ENCODE measurements around the gene GATAD2A. TPM values are rescaled to one million over a fixed set of nuclear protein-coding genes. Genes with fewer than 3 reads are reported as not detected.
A peak's percentile ranks its signal among the peaks of the same experiment; 100 is the strongest.

The GATAD2A gene
- total RNA-seq, 1 donor from 2014 or later = 75.6 TPM

DNA sequence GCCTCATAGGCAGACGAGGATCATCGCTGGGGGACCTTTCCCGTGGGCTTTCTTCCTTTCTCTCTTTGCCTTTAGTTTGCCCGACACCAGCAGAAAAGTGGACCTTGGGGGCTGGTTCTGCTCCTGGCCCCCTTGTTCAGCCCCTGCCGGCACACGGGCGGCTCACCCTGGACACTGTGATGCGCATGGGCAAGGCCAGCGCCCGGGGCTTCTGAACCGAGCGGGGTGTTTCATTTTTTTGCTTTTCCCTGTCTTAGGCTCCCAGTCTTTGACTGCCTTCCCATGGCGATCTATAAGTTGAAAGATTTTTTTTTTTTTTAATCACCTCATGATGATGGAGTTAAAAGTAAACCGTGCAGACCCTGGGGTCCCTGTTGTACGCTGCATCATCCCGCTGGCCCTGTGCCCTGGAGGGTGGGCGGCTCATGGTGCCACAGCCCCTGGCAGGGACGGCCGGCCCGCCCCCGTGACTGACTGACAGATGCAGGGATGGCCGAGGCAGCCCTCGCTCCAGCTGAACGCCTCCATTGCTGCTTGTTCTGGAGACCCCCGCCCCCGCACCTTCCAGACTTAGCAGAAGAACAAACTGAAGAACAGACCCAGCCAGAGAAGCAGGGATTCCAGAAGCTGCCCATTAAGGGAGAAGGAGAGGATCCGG, 100.3 kb downstream of the GATAD2A start:
- Mint-ChIP-seq H3K4me3 (ENCODE audit: unreplicated experiment) (no peak overlapping the region), H3K9me3 (ENCODE audit: unreplicated experiment) (no peaks in the 10 kb centered on the region), H3K36me3 (ENCODE audit: unreplicated experiment) (peaks cover 35% of the 10 kb centered on the region), H3K4me1 (ENCODE audit: unreplicated experiment) (peaks cover 4% of the 10 kb centered on the region), H3K27ac (ENCODE audit: unreplicated experiment) (no peak overlapping the region), H3K27me3 (ENCODE audit: unreplicated experiment) (no peaks in the 10 kb centered on the region)
- TF ChIP-seq, protein P1, sequence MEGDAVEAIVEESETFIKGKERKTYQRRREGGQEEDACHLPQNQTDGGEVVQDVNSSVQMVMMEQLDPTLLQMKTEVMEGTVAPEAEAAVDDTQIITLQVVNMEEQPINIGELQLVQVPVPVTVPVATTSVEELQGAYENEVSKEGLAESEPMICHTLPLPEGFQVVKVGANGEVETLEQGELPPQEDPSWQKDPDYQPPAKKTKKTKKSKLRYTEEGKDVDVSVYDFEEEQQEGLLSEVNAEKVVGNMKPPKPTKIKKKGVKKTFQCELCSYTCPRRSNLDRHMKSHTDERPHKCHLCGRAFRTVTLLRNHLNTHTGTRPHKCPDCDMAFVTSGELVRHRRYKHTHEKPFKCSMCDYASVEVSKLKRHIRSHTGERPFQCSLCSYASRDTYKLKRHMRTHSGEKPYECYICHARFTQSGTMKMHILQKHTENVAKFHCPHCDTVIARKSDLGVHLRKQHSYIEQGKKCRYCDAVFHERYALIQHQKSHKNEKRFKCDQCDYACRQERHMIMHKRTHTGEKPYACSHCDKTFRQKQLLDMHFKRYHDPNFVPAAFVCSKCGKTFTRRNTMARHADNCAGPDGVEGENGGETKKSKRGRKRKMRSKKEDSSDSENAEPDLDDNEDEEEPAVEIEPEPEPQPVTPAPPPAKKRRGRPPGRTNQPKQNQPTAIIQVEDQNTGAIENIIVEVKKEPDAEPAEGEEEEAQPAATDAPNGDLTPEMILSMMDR (IDR thresholded peaks at IDR 0.05) = no peak
- no peak for DNase-seq (ENCODE audit: extremely low spot score, unreplicated experiment)

DNA sequence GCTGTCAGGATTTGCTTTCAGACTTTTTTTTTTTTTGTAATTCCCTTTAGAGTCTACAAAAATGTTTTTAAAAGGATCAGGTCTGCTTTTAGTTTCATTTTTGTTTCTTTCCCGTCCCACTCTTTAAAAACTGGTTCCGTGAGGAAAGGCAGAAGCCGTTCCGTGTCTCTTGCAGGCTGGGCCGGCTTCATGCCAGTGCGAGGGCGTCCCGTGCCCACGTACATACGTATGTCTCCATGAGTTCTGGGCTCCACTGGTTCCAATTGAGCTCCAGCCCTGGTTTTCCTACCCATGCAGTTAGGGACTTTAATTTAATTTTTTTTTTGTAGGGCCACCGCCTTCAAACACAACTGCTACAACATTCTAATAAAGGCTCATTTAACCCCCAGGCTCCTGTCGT, 101.1 kb downstream of the GATAD2A start:
- TF ChIP-seq, protein P1 (IDR thresholded peaks at IDR 0.05) = no peak
- no peak for DNase-seq (ENCODE audit: extremely low spot score, unreplicated experiment)
- Mint-ChIP-seq H3K36me3 (ENCODE audit: unreplicated experiment) (peaks cover 31% of the 10 kb centered on the region), H3K27ac (ENCODE audit: unreplicated experiment) (peak overlapping the region; percentile 50), H3K27me3 (ENCODE audit: unreplicated experiment) (no peaks in the 10 kb centered on the region), H3K4me1 (ENCODE audit: unreplicated experiment) (peaks cover 4% of the 10 kb centered on the region), H3K4me3 (ENCODE audit: unreplicated experiment) (no peak overlapping the region), H3K9me3 (ENCODE audit: unreplicated experiment) (no peaks in the 10 kb centered on the region)

DNA sequence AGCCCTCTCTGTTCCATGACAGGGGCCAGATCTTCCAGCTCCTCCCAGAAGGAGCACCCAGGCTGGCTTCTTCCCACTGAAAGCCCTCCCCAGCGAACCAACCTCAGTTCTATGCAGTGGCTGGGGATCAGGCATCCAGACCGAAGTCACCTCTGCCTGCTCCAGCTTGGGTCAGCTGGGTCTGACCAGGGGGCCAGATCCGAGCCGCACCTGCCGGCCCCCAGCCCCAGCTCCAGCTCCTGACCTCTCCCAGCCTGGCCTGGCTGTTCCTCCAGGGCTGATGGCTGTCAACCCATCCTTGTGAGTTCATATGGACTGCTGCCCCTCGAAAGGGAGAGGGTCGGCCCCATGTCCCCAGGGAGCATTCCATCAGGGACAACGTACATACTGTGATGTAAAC, 101.9 kb downstream of the GATAD2A start:
- H3K9me3 Mint-ChIP-seq (ENCODE audit: unreplicated experiment) = no peaks in the 10 kb centered on the region
- H3K4me3 Mint-ChIP-seq (ENCODE audit: unreplicated experiment) = no peak overlapping the region
- no peaks in the 10 kb centered on the region for H3K27me3 Mint-ChIP-seq (ENCODE audit: unreplicated experiment)
- no peak for DNase-seq (ENCODE audit: extremely low spot score, unreplicated experiment)
- H3K27ac Mint-ChIP-seq (ENCODE audit: unreplicated experiment) = no peak overlapping the region
- H3K4me1 Mint-ChIP-seq (ENCODE audit: unreplicated experiment) = peaks cover 4% of the 10 kb centered on the region
- TF ChIP-seq, protein P1 (IDR thresholded peaks at IDR 0.05) = no peak
- H3K36me3 Mint-ChIP-seq (ENCODE audit: unreplicated experiment) = peaks cover 24% of the 10 kb centered on the region

DNA sequence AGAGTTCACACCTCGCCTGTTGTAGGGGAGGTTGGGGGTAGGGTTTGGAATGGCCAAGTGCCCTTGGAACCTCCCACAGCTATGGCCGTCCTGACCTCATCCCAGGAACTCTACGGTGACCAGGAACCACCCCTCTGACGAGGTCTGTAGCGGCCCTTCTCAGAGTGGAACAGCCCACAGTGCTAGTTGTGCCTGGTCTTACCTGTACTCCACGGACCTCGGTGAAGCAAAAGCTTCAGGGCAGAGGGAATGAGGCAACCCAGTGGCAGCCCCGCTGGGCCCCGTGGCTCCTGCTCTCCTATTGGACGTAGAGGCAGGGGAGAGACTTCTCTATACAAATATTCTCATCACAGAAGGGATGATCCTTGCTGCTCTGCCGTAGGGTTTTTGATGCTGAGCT, 102.7 kb downstream of the GATAD2A start:
- Mint-ChIP-seq H3K36me3 (ENCODE audit: unreplicated experiment) (peaks cover 16% of the 10 kb centered on the region), H3K4me1 (ENCODE audit: unreplicated experiment) (peaks cover 4% of the 10 kb centered on the region), H3K27me3 (ENCODE audit: unreplicated experiment) (no peaks in the 10 kb centered on the region), H3K9me3 (ENCODE audit: unreplicated experiment) (no peaks in the 10 kb centered on the region), H3K4me3 (ENCODE audit: unreplicated experiment) (no peak overlapping the region), H3K27ac (ENCODE audit: unreplicated experiment) (no peak overlapping the region)
- TF ChIP-seq, protein P1 (IDR thresholded peaks at IDR 0.05) = no peak
- no peak for DNase-seq (ENCODE audit: extremely low spot score, unreplicated experiment)

DNA sequence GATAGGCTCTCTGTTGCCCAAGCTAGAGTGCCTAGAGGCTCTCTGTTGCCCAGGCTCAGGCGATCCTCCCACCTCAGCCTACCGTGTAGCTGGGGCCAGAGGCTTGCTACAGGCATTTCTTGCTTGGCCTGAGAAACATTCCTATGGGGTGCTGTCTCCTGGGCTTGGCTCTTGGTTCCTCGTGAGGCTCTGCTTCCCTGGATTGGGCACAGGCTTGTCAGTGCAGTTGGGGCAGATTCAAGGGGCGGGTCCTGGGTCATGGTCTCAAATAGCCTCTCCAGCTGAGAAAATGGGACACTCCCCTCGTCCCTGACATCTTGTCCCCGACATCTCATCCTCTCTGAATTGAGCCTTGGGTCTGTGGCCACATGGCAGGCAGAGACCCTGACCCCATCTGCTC, 105.0 kb downstream of the GATAD2A start:
- Mint-ChIP-seq H3K4me3 (ENCODE audit: unreplicated experiment) (no peak overlapping the region), H3K36me3 (ENCODE audit: unreplicated experiment) (peaks cover 11% of the 10 kb centered on the region), H3K4me1 (ENCODE audit: unreplicated experiment) (peaks cover 4% of the 10 kb centered on the region), H3K9me3 (ENCODE audit: unreplicated experiment) (no peaks in the 10 kb centered on the region), H3K27me3 (ENCODE audit: unreplicated experiment) (no peaks in the 10 kb centered on the region), H3K27ac (ENCODE audit: unreplicated experiment) (no peak overlapping the region)
- TF ChIP-seq, protein P1 (IDR thresholded peaks at IDR 0.05) = no peak
- no peak for DNase-seq (ENCODE audit: extremely low spot score, unreplicated experiment)
